DND-41 (cell line): Measurements from ENCODE around the gene TMEM259.

Experiments
- EZH2 ChIP-seq: IDR thresholded peaks from 3 replicates; pipeline ENCODE4 v1.6.1; 2012; ENCODE audit warnings: borderline replicate concordance, low read depth, mild to moderate bottlenecking, moderate library complexity, low read length, inconsistent platforms; ENCODE audit not compliant: severe bottlenecking
- TF ChIP-seq, protein P1 (sequence below): IDR thresholded peaks from 2 replicates; pipeline ENCODE4 v1.5.1; 2012; ENCODE audit warnings: borderline replicate concordance, low read length, moderate library complexity, mild to moderate bottlenecking; ENCODE audit not compliant: poor library complexity, severe bottlenecking; ENCODE audit errors: extremely low read depth

DNA sequence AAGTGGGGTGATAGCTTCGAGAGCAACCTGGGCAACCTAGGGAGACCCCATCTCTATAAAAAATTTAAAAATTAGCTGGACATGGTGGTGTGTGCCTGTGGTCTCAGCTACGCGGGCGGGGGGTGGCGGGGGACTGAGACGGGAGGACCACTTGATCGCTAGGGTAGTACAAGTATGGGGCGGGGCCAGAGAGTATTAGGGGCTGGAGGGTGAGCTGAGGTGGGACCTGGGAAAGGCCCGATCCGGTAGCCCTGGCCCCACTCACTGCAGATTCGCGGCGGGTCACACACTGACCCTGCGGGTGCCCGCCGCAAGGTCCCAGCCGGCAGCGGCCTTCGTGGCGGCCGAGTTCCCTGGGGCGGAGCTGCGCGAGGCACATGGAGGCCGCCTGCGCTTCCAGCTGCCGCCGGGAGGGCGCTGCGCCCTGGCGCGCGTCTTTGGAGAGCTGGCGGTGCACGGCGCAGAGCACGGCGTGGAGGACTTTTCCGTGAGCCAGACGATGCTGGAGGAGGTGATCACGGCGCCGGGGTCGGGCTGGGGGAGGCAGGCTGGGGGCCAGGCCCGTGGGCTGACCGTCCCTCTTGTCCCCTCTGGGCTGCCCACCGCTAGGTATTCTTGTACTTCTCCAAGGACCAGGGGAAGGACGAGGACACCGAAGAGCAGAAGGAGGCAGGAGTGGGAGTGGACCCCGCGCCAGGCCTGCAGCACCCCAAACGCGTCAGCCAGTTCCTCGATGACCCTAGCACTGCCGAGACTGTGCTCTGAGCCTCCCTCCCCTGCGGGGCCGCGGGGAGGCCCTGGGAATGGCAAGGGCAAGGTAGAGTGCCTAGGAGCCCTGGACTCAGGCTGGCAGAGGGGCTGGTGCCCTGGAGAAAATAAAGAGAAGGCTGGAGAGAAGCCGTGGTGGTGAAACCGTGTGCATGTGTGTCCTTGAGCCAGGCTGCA lies 44.0 kb upstream of the TMEM259 start:
- TF ChIP-seq, protein P1, sequence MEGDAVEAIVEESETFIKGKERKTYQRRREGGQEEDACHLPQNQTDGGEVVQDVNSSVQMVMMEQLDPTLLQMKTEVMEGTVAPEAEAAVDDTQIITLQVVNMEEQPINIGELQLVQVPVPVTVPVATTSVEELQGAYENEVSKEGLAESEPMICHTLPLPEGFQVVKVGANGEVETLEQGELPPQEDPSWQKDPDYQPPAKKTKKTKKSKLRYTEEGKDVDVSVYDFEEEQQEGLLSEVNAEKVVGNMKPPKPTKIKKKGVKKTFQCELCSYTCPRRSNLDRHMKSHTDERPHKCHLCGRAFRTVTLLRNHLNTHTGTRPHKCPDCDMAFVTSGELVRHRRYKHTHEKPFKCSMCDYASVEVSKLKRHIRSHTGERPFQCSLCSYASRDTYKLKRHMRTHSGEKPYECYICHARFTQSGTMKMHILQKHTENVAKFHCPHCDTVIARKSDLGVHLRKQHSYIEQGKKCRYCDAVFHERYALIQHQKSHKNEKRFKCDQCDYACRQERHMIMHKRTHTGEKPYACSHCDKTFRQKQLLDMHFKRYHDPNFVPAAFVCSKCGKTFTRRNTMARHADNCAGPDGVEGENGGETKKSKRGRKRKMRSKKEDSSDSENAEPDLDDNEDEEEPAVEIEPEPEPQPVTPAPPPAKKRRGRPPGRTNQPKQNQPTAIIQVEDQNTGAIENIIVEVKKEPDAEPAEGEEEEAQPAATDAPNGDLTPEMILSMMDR = peak; percentile 72
- no peak for TF ChIP-seq EZH2
